SK-MEL-5 (cell line): ENCODE measurements around the gene PARP8. TPM values are rescaled to one million over a fixed set of nuclear protein-coding genes. Genes with fewer than 3 reads are reported as not detected.
A peak's percentile ranks its signal among the peaks of the same experiment; 100 is the strongest.
"Not testable (repeated sequence)": the region's sequence is repeated elsewhere in the genome, so short reads cannot be mapped to it uniquely, and the experiment has no call there.

Experiments
- DNase-seq: peaks from one replicate; pipeline ENCODE4 v3.0.0-alpha.2; 2016; ENCODE audit warnings: low read depth, low spot score
- in situ Hi-C: cut with HindIII; loops from 2 replicates; pipeline ENCODE4 v1.10.0; 2016; ENCODE audit warnings: low sequenced_read_pairs, high pct_unique_total_duplicates, low pct_unique_long_range_greater_than_20kb
- total RNA-seq: library from RNA; depleted of rRNA; stranded (reverse); fragments of >200 nt; shearing (Covaris generic); gene quantifications from 2 replicates; pipeline ENCODE4 v1.2.3, GENCODE V29; 2014

Gene PARP8
- total RNA-seq, 1 experiment from 2014 or later: 41.7 TPM

DNA sequence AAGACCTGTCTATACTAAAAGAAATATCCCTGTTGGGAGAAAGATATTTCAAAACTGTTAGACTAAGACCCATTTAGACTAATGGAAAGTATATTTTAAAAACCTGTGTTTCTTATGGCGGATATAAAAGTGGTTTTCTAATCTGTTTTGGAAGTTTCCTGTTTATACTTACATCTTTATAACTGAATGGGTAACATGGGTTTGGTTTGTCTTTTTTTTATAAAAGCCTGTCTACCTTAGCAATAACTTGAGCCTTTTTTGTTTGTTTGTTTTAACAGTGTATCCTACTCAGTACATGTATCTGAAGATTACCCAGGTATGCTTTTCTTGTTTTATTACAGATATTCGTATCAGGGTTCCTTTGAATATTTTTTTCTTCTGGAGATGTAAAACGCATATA, 83.4 kb downstream of the PARP8 start:
- in situ Hi-C loops: no loop called here
- no peak for DNase-seq

DNA sequence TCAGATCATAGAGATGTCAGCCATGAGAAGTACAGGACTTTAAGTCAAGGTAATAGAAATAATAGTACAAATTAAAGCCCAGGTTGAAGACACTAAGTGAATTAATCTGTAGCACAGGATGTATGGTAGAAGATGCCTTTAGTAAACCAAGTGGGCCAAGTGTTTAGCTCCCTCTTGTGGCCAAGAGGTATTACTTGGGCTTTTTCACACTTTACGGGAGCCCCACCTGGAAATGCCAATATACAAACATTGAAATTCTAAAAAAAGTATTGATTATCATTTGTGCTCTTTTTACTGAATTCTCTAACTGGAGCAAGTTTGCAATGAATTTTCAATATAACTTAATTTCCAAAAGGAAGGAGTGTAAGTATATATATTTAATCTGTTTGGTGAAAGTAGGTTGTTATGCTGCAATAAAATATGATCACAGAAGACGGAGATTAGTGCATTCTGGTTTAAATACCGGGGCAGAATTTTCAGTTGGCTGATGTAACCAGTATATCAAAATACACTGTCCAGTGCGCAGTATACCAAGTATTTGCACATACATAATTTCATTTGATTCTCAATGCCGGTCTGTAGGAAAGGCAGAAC, 84.7 kb downstream of the PARP8 start:
- in situ Hi-C loops: no loop called here

DNA sequence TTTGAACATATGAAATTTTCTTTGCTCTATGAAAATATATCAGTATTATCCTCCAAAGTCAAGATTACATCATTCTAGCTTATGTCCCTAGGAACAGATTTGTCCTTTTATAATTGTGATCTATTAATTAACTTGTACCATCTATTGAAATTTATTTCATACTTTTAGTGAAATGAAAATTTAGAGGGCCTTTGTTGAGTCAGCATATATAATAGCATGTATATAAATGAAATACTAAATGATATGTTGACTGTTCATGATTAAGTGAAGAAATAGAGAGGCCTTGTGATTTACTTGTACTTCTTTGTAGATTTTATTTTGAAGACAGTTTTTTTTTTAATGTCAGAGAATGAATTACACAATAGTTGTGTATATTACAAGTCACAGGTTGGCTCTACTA, 86.4 kb downstream of the PARP8 start:
- in situ Hi-C loops: no loop called here
- DNase-seq: no peak

More for the DNA sequence above, 84.7 kb downstream of the PARP8 start:
- peak; percentile 79 for DNase-seq

DNA sequence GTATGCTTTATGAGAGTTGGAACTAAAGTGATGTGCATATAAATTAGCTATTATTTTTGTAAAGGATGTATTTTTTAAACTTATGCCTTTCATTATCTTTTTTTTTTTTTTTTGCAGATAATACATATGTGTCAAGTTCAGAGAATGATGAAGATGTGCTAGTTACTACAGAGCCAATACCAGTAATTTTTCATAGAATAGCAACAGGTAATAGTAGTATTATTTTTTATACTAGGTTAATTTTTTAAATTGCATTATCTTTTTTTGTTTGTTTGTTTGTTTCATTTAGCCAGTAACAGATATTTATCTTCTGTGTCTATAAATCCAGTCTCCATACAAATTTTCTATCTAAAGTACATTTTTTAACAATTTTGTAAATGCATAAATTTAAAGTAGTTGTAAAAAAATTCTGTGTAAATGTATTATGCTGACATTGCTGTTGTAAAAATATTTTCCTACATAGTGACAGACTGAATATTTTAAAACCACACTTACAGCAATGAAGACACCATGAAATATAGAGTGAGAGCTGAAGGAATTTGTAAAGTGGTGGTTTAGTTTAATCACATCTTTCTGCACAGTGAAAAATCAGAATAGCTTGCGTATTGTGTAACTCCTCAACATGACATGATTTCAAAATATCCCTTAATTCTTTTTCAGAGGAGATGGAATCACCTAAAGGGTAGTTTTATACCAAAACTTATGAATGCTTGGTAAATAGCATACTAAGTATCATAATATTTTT, 93.3 kb downstream of the PARP8 start:
- in situ Hi-C loops: no loop called here
- DNase-seq: no peak

DNA sequence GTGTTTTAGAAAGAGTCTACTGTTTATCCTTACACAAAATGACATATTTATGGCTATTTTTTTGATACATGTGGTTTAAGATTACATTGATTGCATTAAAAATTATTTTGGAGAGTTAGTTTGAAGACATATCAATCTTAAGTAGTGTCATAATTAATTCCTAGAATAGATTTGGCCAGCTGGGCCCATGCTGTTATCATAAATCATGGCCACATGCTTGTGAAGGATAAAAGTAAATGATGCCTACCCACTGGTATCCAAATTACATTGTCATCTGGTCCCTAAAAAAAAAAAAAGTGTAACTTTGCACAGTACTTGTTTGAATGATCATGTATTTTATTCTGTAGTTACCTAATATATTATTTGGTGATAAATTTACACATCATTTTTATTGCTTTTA, 96.9 kb downstream of the PARP8 start:
- DNase-seq: no peak
- in situ Hi-C loops: no loop called here

DNA sequence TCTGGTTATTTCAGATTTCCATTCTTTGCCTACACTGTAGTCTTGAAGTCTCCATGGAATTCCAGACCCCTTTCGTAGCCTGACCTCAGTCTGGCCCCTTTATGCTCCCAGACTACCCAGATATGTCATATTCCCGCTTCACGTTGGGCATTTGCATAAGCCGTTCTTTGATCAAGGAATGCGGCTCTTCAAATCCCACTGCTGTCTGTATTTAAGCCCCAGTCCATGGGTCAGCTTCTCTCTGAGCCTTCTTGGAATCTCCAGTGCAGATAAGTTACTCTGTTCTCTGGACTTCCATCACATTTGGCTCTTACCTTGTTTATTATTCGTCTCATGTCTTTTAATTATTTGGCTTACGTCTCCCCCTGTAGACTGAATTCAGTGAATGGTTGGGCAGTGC, 97.4 kb downstream of the PARP8 start:
- DNase-seq: no peak
- in situ Hi-C loops: no loop called here

DNA sequence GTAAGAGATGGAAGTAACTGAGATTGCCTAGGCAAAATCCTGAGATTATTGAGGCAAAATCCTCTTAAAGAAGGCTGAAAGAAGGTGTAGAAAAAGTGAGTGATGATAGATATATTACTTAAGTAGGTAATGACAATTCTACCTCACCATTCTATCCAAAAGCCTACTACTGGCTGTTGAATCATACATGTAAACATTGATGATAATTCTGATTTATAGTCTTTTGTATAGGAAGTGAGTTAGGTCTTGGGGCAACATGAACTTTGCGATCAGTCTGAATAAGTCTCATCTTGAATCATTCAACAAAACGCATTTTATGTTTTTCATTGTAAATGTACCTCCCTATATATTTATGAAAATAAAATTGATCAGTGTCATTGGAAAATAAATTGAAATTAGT, 99.6 kb downstream of the PARP8 start:
- in situ Hi-C loops: no loop called here
- no peak for DNase-seq

DNA sequence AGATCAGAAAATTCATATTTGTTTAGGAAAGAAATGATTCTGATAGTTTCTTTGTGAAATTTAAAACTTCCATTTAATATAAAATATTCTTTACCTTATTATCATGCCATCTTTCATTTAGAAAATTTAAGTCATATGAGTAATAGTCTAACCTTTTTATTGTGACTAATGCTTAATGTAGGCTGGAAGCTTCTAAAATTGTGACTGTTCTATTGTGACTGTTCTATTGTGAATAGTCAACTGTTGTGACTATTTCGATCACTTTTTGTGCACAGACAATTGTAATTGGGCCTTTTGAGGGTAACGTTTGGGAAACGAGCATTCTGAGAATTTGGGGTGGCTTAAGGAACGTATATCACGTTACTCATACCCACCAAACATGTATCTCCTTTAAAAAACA, 100.0 kb downstream of the PARP8 start:
- in situ Hi-C loops: no loop called here
- no peak for DNase-seq

DNA sequence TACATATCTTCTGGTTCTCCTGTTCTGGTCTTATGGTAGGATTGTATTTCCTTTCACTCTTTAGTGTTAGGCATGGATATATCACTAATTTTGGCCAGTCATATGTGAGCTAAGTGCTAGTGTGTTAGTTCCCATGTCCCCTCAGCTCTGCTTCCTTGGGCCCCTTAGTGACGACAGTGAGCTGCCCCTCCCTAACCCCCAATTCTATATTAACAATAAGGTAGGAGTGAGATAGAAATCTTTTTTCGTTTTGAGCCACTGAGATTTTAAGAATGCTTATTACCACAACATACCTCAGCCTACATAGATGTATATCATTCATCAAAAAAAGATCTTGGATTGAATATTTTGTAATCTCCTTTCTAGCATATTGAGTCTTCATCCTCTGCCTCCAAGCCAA, 100.5 kb downstream of the PARP8 start:
- in situ Hi-C loops: no loop called here
- DNase-seq: no peak

DNA sequence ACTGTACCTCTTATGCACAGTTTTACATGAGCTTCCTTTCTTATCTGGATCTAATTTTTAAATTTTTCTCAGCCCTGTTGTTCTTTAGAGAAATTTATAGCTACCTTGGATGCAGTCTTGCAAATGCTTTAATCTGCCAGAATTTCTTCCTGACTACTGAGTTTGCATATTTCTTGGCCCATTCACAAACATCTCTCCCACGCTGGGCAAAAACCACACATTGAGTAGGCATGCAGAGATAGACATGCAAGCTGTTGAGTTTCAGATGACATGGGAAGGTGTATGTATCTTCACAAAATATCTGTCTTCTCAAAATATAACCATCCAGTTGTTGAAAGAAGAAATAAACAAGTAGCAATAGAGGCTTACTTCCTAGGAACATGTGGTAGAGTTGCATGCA, 101.2 kb downstream of the PARP8 start:
- no peak for DNase-seq
- in situ Hi-C loops: no loop called here

DNA sequence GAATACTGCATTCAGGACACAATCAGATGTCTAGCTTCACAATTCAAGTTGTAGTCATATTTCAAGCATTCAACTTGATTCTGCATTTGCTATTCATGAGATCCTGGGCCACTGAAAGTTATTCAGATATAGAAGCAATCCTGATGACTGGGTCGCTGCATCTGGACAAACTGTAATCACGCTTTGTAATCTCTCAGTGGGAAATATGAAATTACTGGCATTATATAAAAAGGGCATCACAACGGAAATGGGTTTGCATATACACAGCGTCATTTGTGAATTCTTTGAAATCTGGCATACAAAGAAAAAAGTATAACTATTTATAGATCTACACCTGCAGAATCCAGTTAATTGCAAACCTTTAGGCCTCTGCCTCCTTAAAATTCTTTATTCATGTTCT, 102.2 kb downstream of the PARP8 start:
- in situ Hi-C loops: no loop called here

DNA sequence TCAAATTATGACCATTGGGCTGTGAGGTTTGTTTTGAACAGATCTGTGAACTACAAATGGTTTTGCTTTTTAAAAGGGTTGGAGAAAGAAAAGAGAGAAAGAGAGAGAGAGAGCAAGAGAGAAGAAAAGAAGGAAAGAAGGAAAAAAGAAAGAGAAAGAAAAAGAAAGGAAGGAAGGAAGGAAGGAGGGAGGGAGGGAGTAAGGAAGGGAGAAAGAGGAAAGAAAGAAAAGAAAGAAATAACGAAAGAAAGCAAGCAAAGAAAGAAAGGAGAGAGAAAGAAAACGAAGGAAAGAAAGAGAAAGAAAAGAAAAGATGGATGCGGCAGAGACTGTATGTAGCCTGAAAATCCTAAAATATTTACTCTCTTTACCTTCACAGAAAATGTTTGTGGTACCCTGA, 104.0 kb downstream of the PARP8 start:
- DNase-seq: no peak
- in situ Hi-C loops: no loop called here

More for the DNA sequence above, 102.2 kb downstream of the PARP8 start:
- no peak for DNase-seq

DNA sequence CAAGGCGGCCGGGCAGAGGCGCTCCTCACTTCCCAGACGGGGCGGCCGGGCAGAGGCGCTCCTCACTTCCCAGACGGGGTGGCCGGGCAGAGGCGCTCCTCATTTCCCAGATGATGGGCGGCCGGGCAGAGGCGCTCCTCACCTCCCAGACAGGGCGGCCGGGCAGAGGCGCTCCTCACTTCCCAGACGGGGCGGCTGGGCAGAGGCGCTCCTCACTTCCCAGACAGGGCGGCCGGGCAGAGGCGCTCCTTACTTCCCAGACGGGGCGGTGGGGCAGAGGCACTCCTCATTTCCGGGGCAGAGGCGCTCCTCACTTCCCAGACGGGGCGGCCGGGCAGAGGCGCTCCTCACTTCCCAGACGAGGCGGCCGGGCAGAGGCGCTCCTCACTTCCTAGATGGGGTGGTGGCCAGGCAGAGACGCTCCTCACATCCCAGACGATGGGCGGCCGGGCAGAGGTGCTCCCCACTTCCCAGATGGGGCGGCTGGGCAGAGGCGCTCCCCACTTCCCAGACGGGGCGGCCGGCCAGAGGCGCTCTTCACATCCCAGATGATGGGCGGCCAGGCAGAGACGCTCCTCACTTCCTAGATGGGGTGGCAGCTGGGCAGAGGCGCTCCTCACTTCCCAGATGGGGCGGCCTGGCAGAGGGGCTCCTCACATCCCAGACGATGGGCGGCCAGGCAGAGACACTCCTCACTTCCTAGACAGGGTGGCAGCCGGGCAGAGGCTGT, 108.2 kb downstream of the PARP8 start:
- in situ Hi-C loops, DNase-seq: not testable (repeated sequence)

DNA sequence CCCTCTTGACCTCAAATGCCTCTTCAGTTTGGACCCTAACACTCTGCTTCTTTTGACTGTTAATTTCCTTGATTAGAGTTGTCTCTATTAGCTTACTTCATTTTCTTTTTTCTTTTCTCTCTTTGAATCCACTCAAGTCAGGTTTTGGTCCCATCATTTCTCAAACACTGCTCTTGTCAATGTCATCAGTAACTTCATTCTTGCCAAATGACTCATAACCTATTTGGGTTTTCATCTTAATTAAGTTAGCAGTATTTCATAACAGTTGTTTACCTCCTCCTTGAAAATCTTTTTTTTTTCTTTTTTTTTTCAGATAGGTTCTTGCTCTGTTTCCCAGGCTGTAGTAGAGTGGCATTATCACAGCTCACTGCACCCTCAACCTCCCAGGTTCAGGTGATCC, 119.6 kb downstream of the PARP8 start:
- in situ Hi-C loops: no loop called here
- DNase-seq: no peak

DNA sequence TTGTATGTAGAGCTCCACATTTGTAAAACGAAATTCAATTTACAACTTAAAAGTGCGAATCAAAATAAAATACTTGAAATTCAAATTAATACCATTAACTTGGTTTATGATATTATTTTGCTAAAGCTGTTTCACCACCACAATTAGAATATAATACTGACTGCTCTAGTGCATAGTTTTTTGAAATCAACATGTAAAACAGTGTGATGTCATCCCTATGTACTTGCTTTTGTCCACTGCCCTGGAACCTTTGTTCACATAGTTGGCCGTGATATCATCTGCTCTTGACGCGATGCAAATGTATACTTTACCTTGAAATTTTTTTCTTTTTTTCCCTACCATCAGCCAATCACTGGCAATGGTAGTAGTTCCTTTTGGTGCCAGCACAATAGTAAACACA, 125.4 kb downstream of the PARP8 start:
- no peak for DNase-seq
- in situ Hi-C loops: no loop called here

DNA sequence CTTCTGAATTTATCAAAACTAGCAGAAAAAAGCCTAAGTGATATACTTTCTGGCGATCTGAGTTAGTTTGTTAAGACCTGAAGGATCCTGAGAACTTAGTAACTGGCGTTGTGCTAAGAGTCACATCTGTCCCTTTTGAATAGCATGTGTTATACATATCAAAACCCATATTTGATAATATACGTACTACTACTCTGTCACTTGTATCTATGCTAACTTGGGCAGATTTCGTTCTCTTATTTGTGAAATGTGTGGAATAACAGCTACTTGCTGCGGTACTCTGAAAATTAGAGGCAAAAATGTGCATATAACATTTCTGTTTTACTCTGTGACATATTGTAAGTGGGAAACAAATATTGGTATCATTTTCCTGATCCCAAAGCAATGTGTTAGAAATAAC, 126.4 kb downstream of the PARP8 start:
- in situ Hi-C loops: no loop called here
- DNase-seq: peak; percentile 25

DNA sequence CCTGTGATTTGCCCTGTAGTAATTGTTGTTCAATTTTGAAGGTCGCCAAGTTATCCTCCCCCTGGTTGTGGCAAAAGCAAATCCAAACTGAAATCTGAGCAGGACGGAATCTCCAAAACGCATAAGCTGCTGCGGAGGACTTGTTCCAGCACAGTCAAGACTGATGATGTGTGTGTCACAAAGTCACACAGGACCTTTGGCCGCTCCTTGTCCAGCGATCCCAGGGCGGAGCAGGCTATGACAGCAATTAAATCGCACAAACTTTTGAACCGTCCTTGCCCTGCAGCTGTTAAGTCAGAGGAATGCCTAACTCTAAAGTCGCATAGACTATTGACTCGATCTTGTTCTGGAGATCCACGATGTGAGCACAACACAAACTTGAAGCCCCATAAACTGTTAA, 128.4 kb downstream of the PARP8 start:
- no peak for DNase-seq
- in situ Hi-C loops: no loop called here

DNA sequence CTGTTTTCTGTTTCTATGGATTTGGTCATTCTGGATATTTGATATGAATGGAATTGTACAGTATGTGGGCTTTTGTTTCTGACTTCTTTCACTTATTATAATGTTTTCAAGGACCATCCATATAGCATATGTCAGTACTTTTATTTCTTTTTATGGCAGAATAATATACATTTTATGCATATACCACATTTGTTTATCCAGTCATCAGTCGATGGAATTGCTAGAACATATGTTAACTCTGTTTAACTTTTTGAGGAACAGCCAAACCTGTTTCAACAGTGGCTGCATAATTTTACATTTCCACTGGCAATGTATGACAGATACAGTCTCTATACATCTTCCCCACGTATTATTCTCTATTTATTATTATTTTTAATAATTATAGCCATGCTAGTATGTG, 131.6 kb downstream of the PARP8 start:
- in situ Hi-C loops: no loop called here

DNA sequence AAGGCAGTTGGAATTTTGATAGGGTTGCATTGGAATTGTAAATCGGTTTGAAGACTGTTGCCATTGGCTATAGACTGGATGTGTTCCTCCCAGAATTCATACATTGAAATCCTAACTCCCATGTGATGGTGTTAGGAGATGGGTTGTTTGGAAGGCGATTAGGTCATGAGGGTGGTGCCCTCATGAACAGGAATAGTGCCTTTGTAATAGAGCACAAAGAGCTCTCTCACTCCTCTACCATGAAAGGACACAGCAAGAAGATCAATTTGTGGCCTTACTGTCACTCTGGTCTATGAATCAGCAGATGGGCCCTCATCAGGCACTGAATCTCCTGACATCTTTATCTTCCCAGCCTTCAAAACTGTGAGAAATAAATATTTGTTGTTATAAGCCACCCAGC, 133.2 kb downstream of the PARP8 start:
- DNase-seq: peak; percentile 99
- in situ Hi-C loops: no loop called here

More for the DNA sequence above, 131.6 kb downstream of the PARP8 start:
- no peak for DNase-seq
